ENCODE measurements around the gene PJVK. TPM values are rescaled to one million over a fixed set of nuclear protein-coding genes. Genes with fewer than 3 reads are reported as not detected.

PJVK gene
- polyA plus RNA-seq, 1 donor, result 6.8 TPM

DNA sequence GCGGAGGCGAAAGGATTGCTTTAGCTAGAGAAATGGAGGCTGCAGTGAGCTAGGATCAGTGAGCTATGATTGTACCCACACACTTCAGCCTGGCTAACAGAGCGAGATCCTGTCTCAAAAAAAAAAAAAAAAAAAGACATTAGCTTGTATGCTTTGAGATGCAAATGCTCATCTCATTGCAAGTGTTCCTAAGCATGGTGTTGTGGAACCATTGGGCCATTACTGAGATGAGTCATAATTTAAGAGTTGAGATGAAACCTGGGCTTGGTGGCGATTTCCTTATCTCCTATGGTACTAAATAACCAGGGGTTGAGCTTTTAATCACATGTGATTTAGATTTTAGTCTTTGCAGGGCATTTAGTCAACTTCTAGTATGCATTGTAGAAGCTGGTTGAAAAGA is 31.3 kb downstream of the PJVK start:
- no peak for DNase-seq

DNA sequence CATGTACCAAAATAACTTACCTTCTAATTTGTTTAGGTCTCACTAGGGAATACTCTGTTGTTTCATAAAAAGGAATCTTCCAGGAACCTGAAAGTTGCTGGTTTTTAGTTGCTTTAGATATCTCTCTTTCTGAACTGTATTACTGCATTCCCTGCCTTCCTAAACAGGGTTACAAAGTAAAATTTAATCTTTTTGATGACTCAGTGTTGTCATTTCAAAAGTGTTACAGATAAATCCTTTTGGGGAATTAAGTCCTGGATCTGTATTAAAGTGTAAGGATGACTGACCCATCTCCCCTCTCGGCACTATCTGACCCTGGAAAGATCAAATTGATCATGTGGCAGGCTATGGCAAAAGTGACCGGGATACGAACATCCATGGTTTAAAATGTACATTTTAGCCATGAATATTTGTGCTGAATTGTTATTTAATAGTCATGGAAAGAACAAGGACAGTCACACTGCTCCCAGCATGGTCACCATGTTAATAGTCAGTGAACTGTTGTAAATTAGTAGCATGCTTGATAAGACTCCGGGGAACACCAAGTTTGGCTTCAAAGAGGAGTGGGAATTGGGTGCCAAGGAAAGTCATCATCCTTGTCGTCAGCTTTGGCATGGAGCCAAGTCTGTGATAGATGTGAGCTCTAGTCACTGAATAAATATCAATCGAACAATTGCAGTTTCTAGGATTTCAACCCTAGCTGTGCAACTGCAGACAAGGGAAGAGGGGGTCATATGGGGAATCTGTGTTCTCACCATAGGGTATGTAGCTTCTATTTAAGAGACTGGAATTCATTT is 33.3 kb downstream of the PJVK start:
- no peak for DNase-seq

- DNase-seq, result no peak
These were observed 34.2 kb downstream of the PJVK start for GRCh38 chr2:178485356-178485755.

- no peak for DNase-seq
These were observed 40.4 kb downstream of the PJVK start for GRCh38 chr2:178491612-178492011.

DNA sequence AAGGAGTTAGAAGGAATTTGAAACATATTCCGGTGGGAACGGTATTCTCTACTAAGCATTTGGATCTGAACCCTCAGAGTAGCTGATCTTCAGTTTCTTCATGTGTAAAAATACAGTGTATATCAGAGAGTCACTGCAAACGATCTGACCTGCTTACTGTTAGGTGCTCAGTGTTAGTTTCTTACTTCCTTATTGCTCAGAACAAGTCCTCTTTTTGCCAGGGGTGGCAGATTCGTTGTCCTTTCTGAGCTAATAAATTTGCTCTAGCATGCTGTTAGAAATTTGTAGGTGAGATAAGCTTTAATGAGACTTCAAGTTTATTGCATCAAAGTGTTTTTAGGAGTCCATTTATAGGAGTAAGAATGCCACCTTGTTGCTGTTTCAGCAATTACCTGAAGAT is 44.9 kb downstream of the PJVK start:
- no peak for DNase-seq

DNA sequence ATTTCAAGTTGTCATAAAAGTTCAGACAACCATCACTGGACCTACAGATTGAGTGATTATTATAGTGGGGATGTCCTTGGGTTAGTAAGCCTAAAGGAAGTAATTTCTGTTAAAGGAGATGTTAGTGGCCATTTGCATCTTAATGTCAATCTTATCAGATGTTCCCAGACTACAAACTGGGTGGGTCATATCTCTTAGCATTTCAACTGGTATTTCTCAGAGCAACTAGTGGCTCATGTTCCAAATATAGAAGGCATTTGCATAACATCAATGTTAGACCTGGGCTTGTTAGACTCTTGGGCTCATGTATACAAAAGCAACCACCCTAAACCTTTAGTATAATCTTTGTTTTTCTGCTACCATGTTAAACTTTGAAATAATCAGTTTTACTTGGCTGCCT is 47.0 kb downstream of the PJVK start:
- no peak for DNase-seq

- no peak for DNase-seq
These were observed 48.5 kb downstream of the PJVK start for GRCh38 chr2:178499640-178500039.

- DNase-seq, result no peak
These were observed 51.6 kb downstream of the PJVK start for GRCh38 chr2:178502751-178503150.

DNA sequence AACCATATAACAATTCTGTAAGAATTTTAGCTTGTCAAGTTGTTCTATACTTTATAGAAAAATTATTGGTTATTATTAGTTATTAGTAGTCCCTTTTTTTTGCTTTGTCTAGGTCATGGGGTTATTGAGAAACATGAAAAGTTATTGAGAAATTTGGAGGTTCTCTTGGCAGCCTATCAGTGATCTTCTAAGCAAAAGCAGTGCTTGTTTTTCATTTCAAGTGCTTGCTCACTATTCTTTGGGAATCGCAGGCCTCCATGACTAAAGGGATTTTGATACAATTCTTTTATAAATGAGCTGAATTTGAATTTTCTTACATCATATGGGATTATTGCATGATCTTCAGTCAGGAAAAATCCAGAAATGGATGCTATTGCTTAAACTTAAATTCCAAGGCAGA is 54.9 kb downstream of the PJVK start:
- no peak for DNase-seq

DNA sequence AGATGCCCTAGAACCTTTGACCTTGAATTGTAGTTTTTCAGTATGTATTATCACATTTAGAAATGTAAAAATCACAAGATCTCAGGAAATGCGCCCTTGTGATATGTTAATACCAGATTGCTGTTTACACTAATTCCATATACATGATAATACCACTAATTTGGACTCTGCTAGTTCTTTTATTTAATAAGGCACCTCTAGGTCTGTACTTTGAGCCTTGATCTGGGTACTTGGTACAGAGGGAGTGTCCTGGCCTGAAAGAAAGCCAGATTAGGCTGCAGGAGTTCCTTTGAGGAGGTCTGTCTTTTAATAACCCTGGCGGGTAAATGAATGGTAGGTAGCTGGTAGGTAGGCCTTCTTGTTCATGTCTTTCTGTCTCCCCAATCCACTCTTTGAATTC is 55.3 kb downstream of the PJVK start:
- DNase-seq, result no peak

GRCh38 chr2:178506949-178507348 is 55.8 kb downstream of the PJVK start:
- DNase-seq, result no peak

GRCh38 chr2:178508646-178509045 is 57.5 kb downstream of the PJVK start:
- DNase-seq, result no peak

DNA sequence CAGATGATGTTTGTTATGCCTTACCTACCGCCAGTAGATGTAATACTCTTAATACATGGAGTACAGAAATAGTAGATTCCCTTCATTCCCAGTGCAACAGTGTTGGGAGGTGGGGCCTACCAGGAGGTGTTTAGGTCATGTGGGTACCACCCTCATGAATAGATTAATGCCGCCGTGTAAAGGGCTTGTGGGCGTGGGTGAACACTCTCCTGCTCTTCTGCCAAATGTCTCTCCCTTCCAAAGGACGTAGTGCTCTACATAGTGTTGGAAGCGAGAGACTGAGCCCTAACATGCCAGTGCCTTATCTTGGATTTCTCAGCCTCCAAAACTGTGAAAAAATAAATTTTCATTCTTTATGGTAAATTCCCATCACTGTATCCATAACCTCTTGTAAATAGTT is 59.2 kb downstream of the PJVK start:
- DNase-seq, result no peak

Other genes with a start within 250 kb of the PJVK start
- 55.7 TPM for gene PRKRA, start 203 bp upstream of the PJVK start, polyA plus RNA-seq (ENCODE audit: insufficient read length)
- gene FKBP7, start 27.2 kb downstream of the PJVK start, polyA plus RNA-seq (ENCODE audit: insufficient read length), result 46.3 TPM
- gene PLEKHA3, start 29.1 kb downstream of the PJVK start, polyA plus RNA-seq (ENCODE audit: insufficient read length), result 13.6 TPM